Stomach smooth muscle (tissue), 2 donors: ENCODE data around the gene IL1R2.
"Not testable (repeated sequence)": the region's sequence is repeated elsewhere in the genome, so short reads cannot be mapped to it uniquely, and the experiment has no call there.

Experiments used
- H3K27ac ChIP-seq: one replicate; pipeline ENCODE4 v1.7.0; 2013; ENCODE audit warnings: mild to moderate bottlenecking, low read length, inconsistent platforms
- H3K27me3 ChIP-seq, 2 donors: one replicate each; pipeline ENCODE4 v1.7.0; 2013; ENCODE audit warnings: low read length in 2 of 2; ENCODE audit not compliant: insufficient read depth in 2 of 2, control insufficient read depth in 1 of 2
- H3K36me3 ChIP-seq, 2 donors: one replicate each; pipeline ENCODE4 v1.7.0; 2013; ENCODE audit warnings: low read length in 2 of 2; ENCODE audit not compliant: control insufficient read depth in 2 of 2, insufficient read depth in 2 of 2
- H3K4me1 ChIP-seq: one replicate; pipeline ENCODE4 v1.7.0; 2013; ENCODE audit warnings: low read length; ENCODE audit not compliant: control insufficient read depth, insufficient read depth
- H3K4me3 ChIP-seq, 2 donors: one replicate each; pipeline ENCODE4 v1.7.0; 2013; ENCODE audit warnings: low read length in 2 of 2
- H3K9ac ChIP-seq, 2 donors: one replicate each; pipeline ENCODE4 v1.7.0; 2013; ENCODE audit warnings: low read length in 2 of 2, mild to moderate bottlenecking in 1 of 2
- H3K9me3 ChIP-seq, 2 donors: one replicate each; pipeline ENCODE4 v1.7.0; 2013; ENCODE audit warnings: low read length in 2 of 2; ENCODE audit not compliant: control insufficient read depth in 2 of 2
- donor health status: healthy.
- donor health status: Pancreatic carcinoma.

Gene IL1R2

GRCh38 chr2:102000012-102000411, 8.3 kb downstream of the IL1R2 start:
- Histone ChIP-seq H3K36me3 (no peaks in the 10 kb centered on the region), H3K27me3 (peaks cover 0 to 3% of the 10 kb centered on the region in 2 donors), H3K9me3 (no peaks in the 10 kb centered on the region), H3K9ac (no peak overlapping the region), H3K4me3 (no peak overlapping the region), H3K4me1 (peaks cover 1% of the 10 kb centered on the region), H3K27ac (no peak overlapping the region)

DNA sequence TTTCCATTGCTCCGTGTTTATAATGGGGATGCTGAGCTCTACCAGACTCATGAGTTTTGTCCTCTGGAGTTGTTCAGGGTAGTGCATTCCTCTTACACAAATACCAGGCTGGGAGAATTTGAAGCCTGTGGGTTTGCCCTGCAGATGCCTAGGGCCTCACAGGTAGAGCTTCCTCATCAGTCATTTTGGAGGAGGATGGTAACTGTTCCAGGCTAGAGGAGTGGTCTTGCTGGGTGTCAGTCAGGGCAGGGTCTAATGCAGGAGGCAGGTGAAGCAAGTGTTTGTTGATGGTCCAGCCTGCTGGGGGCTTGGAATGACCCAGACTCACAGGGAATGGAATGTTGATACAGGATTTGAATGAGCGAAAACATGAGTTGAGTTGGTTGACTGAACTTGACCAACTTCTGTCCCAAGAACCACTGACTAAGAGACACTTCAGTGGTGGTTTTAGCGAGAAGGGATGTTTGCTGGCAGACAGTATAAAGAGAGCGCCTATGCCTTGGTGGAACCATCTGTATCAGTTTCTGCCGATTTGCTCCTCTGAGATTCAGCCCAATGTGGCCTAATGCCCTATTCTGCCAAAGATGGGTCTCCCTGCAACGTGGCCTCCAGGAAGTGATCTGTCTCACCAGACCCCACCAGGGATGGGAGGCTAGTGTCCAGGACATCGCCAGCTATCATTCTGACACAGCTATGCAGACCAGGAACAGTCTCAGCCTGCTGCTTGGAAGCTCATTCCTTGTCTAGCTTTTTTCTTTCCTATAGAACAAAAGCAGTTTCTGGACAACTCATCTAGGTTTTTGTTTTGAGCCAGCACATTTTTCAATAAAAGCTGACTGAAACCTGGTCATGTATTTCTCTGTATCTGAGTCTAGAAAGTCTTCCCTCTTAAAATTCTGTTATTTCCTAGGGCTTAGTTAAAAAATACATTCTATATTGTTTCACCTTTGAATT, 9.3 kb downstream of the IL1R2 start:
- Histone ChIP-seq H3K4me3 (no peak overlapping the region), H3K9ac (no peak overlapping the region), H3K27ac (no peak overlapping the region), H3K36me3 (no peaks in the 10 kb centered on the region), H3K4me1 (peaks cover 3% of the 10 kb centered on the region), H3K27me3 (peaks cover 0 to 5% of the 10 kb centered on the region in 2 donors), H3K9me3 (no peaks in the 10 kb centered on the region)

DNA sequence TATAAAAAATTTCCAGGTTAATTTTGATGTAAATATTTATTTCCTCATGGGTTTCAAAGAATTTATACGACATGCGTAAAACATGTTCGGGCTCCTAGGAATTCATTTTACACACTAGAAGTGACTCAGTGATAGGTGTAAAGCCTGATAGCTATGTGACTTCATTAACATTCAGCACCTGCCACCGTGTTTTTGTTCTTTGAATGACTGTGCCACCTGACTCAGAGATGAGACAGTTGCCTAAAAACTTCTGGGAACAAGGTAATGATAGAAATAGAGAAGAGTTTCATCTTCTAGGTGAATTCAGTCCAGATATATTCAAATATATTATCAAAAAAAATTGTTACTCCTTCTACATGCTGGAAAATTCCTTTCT, 10.0 kb downstream of the IL1R2 start:
- Histone ChIP-seq H3K9me3 (no peaks in the 10 kb centered on the region), H3K36me3 (no peaks in the 10 kb centered on the region), H3K4me3 (no peak overlapping the region), H3K27ac (no peak overlapping the region), H3K4me1 (peaks cover 3% of the 10 kb centered on the region), H3K9ac (no peak overlapping the region), H3K27me3 (peaks cover 0 to 5% of the 10 kb centered on the region in 2 donors)

GRCh38 chr2:102002228-102002627, 10.5 kb downstream of the IL1R2 start:
- no peak overlapping the region for H3K4me3 ChIP-seq
- no peaks in the 10 kb centered on the region for H3K9me3 ChIP-seq
- peaks cover 3% of the 10 kb centered on the region for H3K4me1 ChIP-seq
- H3K9ac ChIP-seq, result no peak overlapping the region
- no peak overlapping the region for H3K27ac ChIP-seq
- H3K27me3 ChIP-seq, result peaks cover 0 to 5% of the 10 kb centered on the region in 2 donors
- no peaks in the 10 kb centered on the region for H3K36me3 ChIP-seq

DNA sequence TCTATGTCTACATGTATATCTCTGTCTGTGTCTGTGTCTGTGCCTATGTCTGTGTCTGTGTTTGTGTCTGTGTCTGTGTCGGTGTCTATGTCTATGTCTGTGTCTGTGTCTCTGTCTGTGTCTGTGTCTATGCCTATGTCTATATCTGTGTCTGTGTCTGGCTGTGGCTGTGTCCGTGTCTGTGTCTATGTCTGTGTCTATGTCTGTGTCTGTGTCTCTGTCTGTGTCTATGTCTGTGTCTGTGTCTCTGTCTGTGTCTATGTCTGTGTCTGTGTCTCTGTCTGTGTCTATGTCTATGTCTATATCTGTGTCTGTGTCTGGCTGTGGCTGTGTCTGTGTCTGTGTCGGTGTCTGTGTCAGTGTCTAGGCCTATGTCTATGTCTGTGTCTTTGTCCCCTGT, 11.1 kb downstream of the IL1R2 start:
- not testable (repeated sequence) for H3K4me3 ChIP-seq, H3K27me3 ChIP-seq, H3K27ac ChIP-seq, H3K9ac ChIP-seq, H3K9me3 ChIP-seq, H3K36me3 ChIP-seq, H3K4me1 ChIP-seq

- Histone ChIP-seq H3K9me3 (no peaks in the 10 kb centered on the region), H3K27ac (no peak overlapping the region), H3K4me3 (no peak overlapping the region), H3K9ac (no peak overlapping the region), H3K27me3 (peaks cover 0 to 5% of the 10 kb centered on the region in 2 donors), H3K36me3 (no peaks in the 10 kb centered on the region), H3K4me1 (peaks cover 3% of the 10 kb centered on the region)
Measured at GRCh38 chr2:102003696-102004095, 11.9 kb downstream of the IL1R2 start.

- H3K36me3 ChIP-seq, result no peaks in the 10 kb centered on the region
- H3K9ac ChIP-seq, result no peak overlapping the region
- H3K27me3 ChIP-seq, result peaks cover 0 to 5% of the 10 kb centered on the region in 2 donors
- H3K4me3 ChIP-seq, result no peak overlapping the region
- H3K4me1 ChIP-seq, result peaks cover 3% of the 10 kb centered on the region
- H3K27ac ChIP-seq, result no peak overlapping the region
- H3K9me3 ChIP-seq, result no peaks in the 10 kb centered on the region
Measured at GRCh38 chr2:102004581-102004980, 12.8 kb downstream of the IL1R2 start.

- Histone ChIP-seq H3K27ac (no peak overlapping the region), H3K4me3 (no peak overlapping the region), H3K4me1 (peaks cover 3% of the 10 kb centered on the region), H3K9me3 (no peaks in the 10 kb centered on the region), H3K27me3 (peaks cover 0 to 2% of the 10 kb centered on the region in 2 donors), H3K36me3 (no peaks in the 10 kb centered on the region), H3K9ac (no peak overlapping the region)
Measured at GRCh38 chr2:102005449-102005848, 13.7 kb downstream of the IL1R2 start.

DNA sequence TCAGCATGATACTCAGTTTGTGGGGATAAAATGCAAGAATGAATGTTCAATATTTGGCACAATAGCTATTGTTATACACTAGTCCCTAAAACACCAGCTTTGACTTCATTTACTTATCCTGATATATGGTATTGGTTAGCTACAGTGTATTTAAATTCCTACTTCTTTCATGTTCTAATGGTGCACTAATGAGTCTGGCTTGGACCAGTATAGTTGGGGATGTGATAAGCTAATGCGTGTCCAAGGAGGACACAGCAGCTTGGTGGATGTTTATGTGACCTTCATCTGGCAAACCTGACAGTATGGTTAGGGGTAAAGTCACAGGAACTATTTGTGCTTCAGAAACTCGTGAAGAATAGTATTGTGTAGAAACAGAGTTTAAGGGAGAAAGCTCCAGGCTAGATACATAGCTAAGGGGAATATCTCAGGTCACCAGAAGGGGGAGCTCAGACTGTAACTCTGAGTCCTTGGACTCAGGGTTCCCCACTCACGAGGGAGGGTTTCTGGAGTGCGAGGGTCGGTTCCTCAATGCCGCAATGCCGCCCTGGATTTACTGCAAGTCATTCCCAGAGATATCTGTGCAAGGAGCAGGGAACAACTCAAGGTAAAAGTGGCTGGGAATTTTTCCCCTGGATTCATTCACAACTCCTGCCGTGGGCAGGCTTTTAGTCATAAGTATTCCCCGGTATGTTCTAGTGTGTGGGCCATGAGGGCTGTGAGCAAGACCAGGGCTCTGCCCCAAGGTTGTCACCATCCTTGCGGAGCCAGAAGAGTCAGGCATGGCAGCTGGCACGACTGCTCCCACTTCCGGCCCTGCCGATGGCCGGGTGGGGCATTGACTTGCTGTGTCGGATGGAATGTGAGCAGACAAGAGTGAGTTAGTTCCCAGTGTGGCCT, 14.5 kb downstream of the IL1R2 start:
- Histone ChIP-seq H3K4me1 (peaks cover 3% of the 10 kb centered on the region), H3K27ac (no peak overlapping the region), H3K9ac (no peak overlapping the region), H3K36me3 (no peaks in the 10 kb centered on the region), H3K4me3 (no peak overlapping the region), H3K27me3 (peaks cover 0 to 2% of the 10 kb centered on the region in 2 donors), H3K9me3 (no peaks in the 10 kb centered on the region)

DNA sequence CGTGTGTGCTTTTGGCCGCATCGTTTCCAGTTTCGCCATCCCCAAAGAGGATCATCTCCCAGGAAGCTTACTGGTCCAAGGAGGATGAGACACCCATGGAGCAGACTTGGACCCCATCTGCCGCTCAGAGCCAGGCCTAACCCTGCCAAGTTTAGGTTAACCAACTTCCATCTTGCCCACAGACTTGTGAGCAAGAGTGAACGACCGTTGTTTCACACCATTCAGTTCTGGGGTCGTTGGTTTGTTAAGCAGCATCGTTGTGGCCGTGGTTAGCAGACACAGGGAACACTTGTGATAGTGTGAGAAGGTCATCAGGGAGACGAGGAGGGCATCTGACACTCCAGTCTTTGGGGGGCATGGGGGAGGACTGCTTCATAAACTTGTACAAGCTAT, 15.1 kb downstream of the IL1R2 start:
- H3K27ac ChIP-seq, result no peak overlapping the region
- peaks cover 0 to 2% of the 10 kb centered on the region in 2 donors for H3K27me3 ChIP-seq
- no peak overlapping the region for H3K4me3 ChIP-seq
- H3K9ac ChIP-seq, result no peak overlapping the region
- no peaks in the 10 kb centered on the region for H3K9me3 ChIP-seq
- H3K36me3 ChIP-seq, result no peaks in the 10 kb centered on the region
- peaks cover 3% of the 10 kb centered on the region for H3K4me1 ChIP-seq
